HCT116 (cell line): ENCODE measurements around the gene PPP2CA. TPM values are rescaled to one million over a fixed set of nuclear protein-coding genes. Genes with fewer than 3 reads are reported as not detected.

Experiments
- ATAC-seq: fragments of 200-7000 bp; cut with Tn5 transposase; 2 replicates; pipeline ENCODE4 v1.9.1; 2020; ENCODE audit warnings: mild to moderate bottlenecking, moderate library complexity
- BruUV-seq: library from RNA; stranded (reverse); fragments of 400-500 nt; replicated peaks from 2 replicates; lab custom pipeline; 2021; lab: Mats Ljungman, UMichigan
- CTCF ChIA-PET: fragments of 300-600 bp; sonication (Branson Sonifier 250); formaldehyde crosslinking; loops from one replicate; lab custom pipeline; 2021; ENCODE audit warnings: antibody characterized with exemption; lab: Charles Lee
- POLR2A ChIA-PET: fragments of 300-600, 350-600 bp; sonication (Branson Sonifier 250); formaldehyde crosslinking; loops from one replicate; lab custom pipeline; 2021; ENCODE audit warnings: antibody characterized with exemption; lab: Charles Lee
- RAD21 ChIA-PET, 2 experiments: fragments of 300-600 bp; sonication (Branson Sonifier 250); formaldehyde crosslinking; loops; one replicate each; lab custom pipeline; 2023; ENCODE audit warnings: low total read pairs in 2 of 2; ENCODE audit not compliant: uncharacterized antibody in 2 of 2, unreplicated experiment in 2 of 2, low non-redundant PET in 1 of 2; lab: Charles Lee
- DNase-seq: peaks from one replicate; pipeline ENCODE4 v3.0.0-alpha.2; 2010; ENCODE audit warnings: low read depth, low spot score
- H2AFZ ChIP-seq: fragments of 200-600 bp; shearing (Covaris generic), sonication (generic); 2 replicates; pipeline ENCODE4 v1.6.1; 2017; ENCODE audit warnings: low read depth, mixed run types, mixed read lengths, antibody characterized with exemption, low read length; ENCODE audit not compliant: poor library complexity, severe bottlenecking
- H3K27ac ChIP-seq: 2 replicates; pipeline ENCODE4 v1.5.1; 2012; ENCODE audit warnings: low read depth, low read length
- H3K27me3 ChIP-seq: fragments of 200-600 bp; sonication (generic); 2 replicates; pipeline ENCODE4 v1.6.1; 2016; ENCODE audit warnings: mixed run types, low read length, mixed read lengths; ENCODE audit not compliant: insufficient read depth
- H3K36me3 ChIP-seq, 2 experiments: fragments of 200-500 bp in 1 of 2; fragments of 200-600 bp in 1 of 2; sonication (Bioruptor generic) in 1 of 2; sonication (generic) in 1 of 2; 2 replicates each; pipeline versions ENCODE4 v1.5.1 to v1.6.1; 2014 to 2016; ENCODE audit warnings: low read length in 2 of 2, inconsistent platforms in 1 of 2, mixed read lengths in 1 of 2, mixed run types in 1 of 2; ENCODE audit not compliant: insufficient read depth in 2 of 2, control insufficient read depth in 1 of 2
- H3K4me1 ChIP-seq, 2 experiments: fragments of 200-600 bp in 1 of 2; sonication (generic) in 1 of 2; 2 replicates each; pipeline versions ENCODE4 v1.5.1 to v1.6.1; 2012 to 2017; ENCODE audit warnings: low read length in 2 of 2, inconsistent platforms in 1 of 2, mild to moderate bottlenecking in 1 of 2, mixed read lengths in 1 of 2, mixed run types in 1 of 2, moderate library complexity in 1 of 2; ENCODE audit not compliant: insufficient read depth in 2 of 2, control insufficient read depth in 1 of 2
- H3K4me2 ChIP-seq: fragments of 200-600 bp; sonication (generic); 2 replicates; pipeline ENCODE4 v1.6.1; 2017; ENCODE audit warnings: mixed run types, low read length, mixed read lengths
- H3K4me3 ChIP-seq, 2 experiments: fragments of 200-600 bp in 1 of 2; sonication (generic) in 1 of 2; replicated peaks in 1 of 2; 2 replicates each; pipeline ENCODE4 v1.5.1; 2011 to 2016; ENCODE audit warnings: low read length in 2 of 2, control low read depth in 1 of 2, low read depth in 1 of 2, mild to moderate bottlenecking in 1 of 2, mixed read lengths in 1 of 2, mixed run types in 1 of 2
- H3K79me2 ChIP-seq: fragments of 200-600 bp; sonication (generic); 2 replicates; pipeline ENCODE4 v1.6.1; 2017; ENCODE audit warnings: mild to moderate bottlenecking, mixed run types, low read length, moderate library complexity, mixed read lengths; ENCODE audit not compliant: insufficient read depth
- H3K9ac ChIP-seq: fragments of 200-600 bp; sonication (generic); 2 replicates; pipeline ENCODE4 v1.6.1; 2016; ENCODE audit warnings: low read length, mixed read lengths
- H3K9me2 ChIP-seq: fragments of 200-600 bp; sonication (generic), shearing (Covaris generic); 2 replicates; pipeline ENCODE4 v1.6.1; 2017; ENCODE audit warnings: mixed run types, mild to moderate bottlenecking, moderate library complexity; ENCODE audit not compliant: insufficient read depth
- H3K9me3 ChIP-seq, 2 experiments: fragments of 200-500 bp in 1 of 2; fragments of 200-600 bp in 1 of 2; sonication (Bioruptor generic) in 1 of 2; sonication (generic) in 1 of 2; 2 replicates each; pipeline ENCODE4 v1.6.1; 2014 to 2017; ENCODE audit warnings: low read length in 2 of 2, mixed read lengths in 2 of 2, inconsistent platforms in 1 of 2, low read depth in 1 of 2, mild to moderate bottlenecking in 1 of 2, mixed run types in 1 of 2, moderate library complexity in 1 of 2; ENCODE audit not compliant: control insufficient read depth in 1 of 2, insufficient read depth in 1 of 2
- H4K20me1 ChIP-seq: fragments of 200-600 bp; sonication (generic), shearing (Covaris generic); 2 replicates; pipeline ENCODE4 v1.6.1; 2017; ENCODE audit warnings: mixed run types, mild to moderate bottlenecking, moderate library complexity; ENCODE audit not compliant: insufficient read depth
- EGR1 ChIP-seq: IDR thresholded peaks from 2 replicates; pipeline ENCODE4 v1.6.1; 2012; ENCODE audit warnings: low read depth
- ELF1 ChIP-seq: IDR thresholded peaks from 2 replicates; pipeline ENCODE4 v1.6.1; 2012; ENCODE audit warnings: low read depth, borderline replicate concordance
- FOSL1 ChIP-seq: IDR thresholded peaks from 2 replicates; pipeline ENCODE4 v1.6.1; 2012; ENCODE audit warnings: low read depth
- RAD21 ChIP-seq: IDR thresholded peaks from 2 replicates; pipeline ENCODE4 v1.6.1; 2012; ENCODE audit warnings: low read depth, mild to moderate bottlenecking
- ZFX ChIP-seq: fragments of 450-650 bp; IDR thresholded peaks from 2 replicates; pipeline ENCODE4 v1.6.1; 2017
- intact Hi-C: fragments of 100-400 bp; cut with micrococcal nuclease; formaldehyde crosslinking; loops from 2 replicates; pipeline ENCODE4 v1.10.0; 2022
- total RNA-seq: library from RNA; stranded (reverse); gene quantifications from one replicate; pipeline ENCODE4 v1.2.1, GENCODE V29; 2021; ENCODE audit not compliant: unreplicated experiment
- TF ChIP-seq, protein P1 (sequence below): IDR thresholded peaks from 2 replicates; pipeline ENCODE4 v1.6.1; 2012; ENCODE audit warnings: low read depth
- TF ChIP-seq, protein P2 (sequence below): IDR thresholded peaks from 2 replicates; pipeline ENCODE4 v1.6.1; 2012
- TF ChIP-seq, protein P3 (sequence below), 3 experiments: fragments of 200-600 bp in 1 of 3; sonication (generic) in 1 of 3; IDR thresholded peaks in 2 of 3; conservative IDR thresholded peaks in 1 of 3; 2 replicates each; pipeline ENCODE4 v1.5.1; 2012 to 2017; ENCODE audit warnings: low read depth in 2 of 3, low read length in 2 of 3, antibody characterized with exemption in 1 of 3, borderline replicate concordance in 1 of 3, control low read depth in 1 of 3, mild to moderate bottlenecking in 1 of 3, mixed read lengths in 1 of 3, mixed run types in 1 of 3, moderate library complexity in 1 of 3; ENCODE audit not compliant: insufficient read depth in 1 of 3
- TF ChIP-seq, protein P4 (sequence below): IDR thresholded peaks from 2 replicates; pipeline ENCODE4 v1.6.1; 2011; ENCODE audit warnings: mild to moderate bottlenecking, low read length, moderate library complexity; ENCODE audit not compliant: insufficient replicate concordance; ENCODE audit errors: extremely low read depth

PPP2CA gene
- total RNA-seq, 1 experiment from 2014 or later = 167 TPM

DNA sequence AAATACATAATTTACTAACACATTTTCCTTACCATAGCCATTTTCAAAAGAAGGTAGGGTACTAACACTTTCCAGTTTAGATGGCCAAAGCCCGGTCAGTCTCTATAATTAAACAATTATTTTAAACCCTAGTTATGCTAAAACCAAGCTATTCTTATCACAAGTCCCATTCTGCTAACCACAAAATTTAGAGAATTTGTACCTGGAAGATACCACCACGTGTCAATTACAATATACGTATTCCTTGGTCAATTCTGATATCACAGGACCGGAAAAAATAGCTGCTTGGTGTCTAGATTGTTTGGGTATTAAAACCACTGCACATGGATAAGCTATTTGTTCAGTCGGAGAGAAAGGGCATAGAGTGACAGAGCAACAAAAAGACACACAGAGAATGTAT, 30.2 kb downstream of the PPP2CA start (continued):
- TF ChIP-seq, protein P1, sequence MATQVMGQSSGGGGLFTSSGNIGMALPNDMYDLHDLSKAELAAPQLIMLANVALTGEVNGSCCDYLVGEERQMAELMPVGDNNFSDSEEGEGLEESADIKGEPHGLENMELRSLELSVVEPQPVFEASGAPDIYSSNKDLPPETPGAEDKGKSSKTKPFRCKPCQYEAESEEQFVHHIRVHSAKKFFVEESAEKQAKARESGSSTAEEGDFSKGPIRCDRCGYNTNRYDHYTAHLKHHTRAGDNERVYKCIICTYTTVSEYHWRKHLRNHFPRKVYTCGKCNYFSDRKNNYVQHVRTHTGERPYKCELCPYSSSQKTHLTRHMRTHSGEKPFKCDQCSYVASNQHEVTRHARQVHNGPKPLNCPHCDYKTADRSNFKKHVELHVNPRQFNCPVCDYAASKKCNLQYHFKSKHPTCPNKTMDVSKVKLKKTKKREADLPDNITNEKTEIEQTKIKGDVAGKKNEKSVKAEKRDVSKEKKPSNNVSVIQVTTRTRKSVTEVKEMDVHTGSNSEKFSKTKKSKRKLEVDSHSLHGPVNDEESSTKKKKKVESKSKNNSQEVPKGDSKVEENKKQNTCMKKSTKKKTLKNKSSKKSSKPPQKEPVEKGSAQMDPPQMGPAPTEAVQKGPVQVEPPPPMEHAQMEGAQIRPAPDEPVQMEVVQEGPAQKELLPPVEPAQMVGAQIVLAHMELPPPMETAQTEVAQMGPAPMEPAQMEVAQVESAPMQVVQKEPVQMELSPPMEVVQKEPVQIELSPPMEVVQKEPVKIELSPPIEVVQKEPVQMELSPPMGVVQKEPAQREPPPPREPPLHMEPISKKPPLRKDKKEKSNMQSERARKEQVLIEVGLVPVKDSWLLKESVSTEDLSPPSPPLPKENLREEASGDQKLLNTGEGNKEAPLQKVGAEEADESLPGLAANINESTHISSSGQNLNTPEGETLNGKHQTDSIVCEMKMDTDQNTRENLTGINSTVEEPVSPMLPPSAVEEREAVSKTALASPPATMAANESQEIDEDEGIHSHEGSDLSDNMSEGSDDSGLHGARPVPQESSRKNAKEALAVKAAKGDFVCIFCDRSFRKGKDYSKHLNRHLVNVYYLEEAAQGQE = no peak

DNA sequence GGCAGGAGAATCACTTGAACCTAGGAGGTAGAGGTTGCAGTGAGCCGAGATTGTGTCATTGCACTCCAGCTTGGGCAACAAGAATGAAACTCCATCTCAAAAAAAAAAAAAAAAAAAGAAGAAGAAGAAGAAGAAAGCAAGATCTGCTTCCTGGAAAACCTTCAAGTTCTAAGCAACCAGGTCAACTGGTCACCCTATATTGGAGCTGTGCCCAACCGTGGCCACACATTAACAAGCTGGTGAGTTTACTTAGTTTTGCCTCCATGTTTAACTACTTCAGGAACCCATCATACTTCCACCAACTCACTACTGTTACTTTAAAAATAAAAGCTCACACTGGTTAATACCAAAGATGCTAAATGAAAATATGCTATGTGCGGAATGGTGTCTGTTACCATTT, 36.8 kb downstream of the PPP2CA start:
- H3K27me3 ChIP-seq = no peaks in the 10 kb centered on the region
- no peak overlapping the region for H3K4me3 ChIP-seq
- H3K9ac ChIP-seq = no peak overlapping the region
- no peaks in the 10 kb centered on the region for H3K9me2 ChIP-seq
- ChIA-PET CTCF (interaction anchor here (1.9 kb wide), 1 partner anchor 102 kb away, joined by 6 read pairs; no protein-coding TSS in a partner anchor), RAD21 (interaction anchor here in 1 of 2 experiments (1.0 kb wide), 1 partner anchor 100 kb away, joined by 3 read pairs; no protein-coding TSS in a partner anchor), POLR2A (no interaction called here)
- H3K9me3 ChIP-seq = no peaks in the 10 kb centered on the region
- no peak overlapping the region for H2AFZ ChIP-seq
- no peaks in the 10 kb centered on the region for H4K20me1 ChIP-seq
- no peak overlapping the region for H3K4me2 ChIP-seq
- H3K27ac ChIP-seq = no peak overlapping the region
- H3K36me3 ChIP-seq = no peaks in the 10 kb centered on the region
- TF ChIP-seq, protein P2, sequence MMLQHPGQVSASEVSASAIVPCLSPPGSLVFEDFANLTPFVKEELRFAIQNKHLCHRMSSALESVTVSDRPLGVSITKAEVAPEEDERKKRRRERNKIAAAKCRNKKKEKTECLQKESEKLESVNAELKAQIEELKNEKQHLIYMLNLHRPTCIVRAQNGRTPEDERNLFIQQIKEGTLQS = no peak
- TF ChIP-seq RAD21 = no peak
- TF ChIP-seq, protein P3, sequence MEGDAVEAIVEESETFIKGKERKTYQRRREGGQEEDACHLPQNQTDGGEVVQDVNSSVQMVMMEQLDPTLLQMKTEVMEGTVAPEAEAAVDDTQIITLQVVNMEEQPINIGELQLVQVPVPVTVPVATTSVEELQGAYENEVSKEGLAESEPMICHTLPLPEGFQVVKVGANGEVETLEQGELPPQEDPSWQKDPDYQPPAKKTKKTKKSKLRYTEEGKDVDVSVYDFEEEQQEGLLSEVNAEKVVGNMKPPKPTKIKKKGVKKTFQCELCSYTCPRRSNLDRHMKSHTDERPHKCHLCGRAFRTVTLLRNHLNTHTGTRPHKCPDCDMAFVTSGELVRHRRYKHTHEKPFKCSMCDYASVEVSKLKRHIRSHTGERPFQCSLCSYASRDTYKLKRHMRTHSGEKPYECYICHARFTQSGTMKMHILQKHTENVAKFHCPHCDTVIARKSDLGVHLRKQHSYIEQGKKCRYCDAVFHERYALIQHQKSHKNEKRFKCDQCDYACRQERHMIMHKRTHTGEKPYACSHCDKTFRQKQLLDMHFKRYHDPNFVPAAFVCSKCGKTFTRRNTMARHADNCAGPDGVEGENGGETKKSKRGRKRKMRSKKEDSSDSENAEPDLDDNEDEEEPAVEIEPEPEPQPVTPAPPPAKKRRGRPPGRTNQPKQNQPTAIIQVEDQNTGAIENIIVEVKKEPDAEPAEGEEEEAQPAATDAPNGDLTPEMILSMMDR (IDR thresholded peaks at IDR 0.05 in 2 of 3, conservative IDR thresholded peaks at IDR 0.05 in 1 of 3; ENCODE audit: borderline replicate concordance in 1 of 3, insufficient read depth in 1 of 3, low read depth in 2 of 3, low read length in 2 of 3) = no peak
- TF ChIP-seq, protein P4, sequence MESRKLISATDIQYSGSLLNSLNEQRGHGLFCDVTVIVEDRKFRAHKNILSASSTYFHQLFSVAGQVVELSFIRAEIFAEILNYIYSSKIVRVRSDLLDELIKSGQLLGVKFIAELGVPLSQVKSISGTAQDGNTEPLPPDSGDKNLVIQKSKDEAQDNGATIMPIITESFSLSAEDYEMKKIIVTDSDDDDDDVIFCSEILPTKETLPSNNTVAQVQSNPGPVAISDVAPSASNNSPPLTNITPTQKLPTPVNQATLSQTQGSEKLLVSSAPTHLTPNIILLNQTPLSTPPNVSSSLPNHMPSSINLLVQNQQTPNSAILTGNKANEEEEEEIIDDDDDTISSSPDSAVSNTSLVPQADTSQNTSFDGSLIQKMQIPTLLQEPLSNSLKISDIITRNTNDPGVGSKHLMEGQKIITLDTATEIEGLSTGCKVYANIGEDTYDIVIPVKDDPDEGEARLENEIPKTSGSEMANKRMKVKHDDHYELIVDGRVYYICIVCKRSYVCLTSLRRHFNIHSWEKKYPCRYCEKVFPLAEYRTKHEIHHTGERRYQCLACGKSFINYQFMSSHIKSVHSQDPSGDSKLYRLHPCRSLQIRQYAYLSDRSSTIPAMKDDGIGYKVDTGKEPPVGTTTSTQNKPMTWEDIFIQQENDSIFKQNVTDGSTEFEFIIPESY = no peak
- no peak for TF ChIP-seq FOSL1
- TF ChIP-seq EGR1 = no peak
- TF ChIP-seq ZFX = no peak
- TF ChIP-seq ELF1 = no peak
- intact Hi-C loops = loop anchor here (10.0 kb wide), 1 partner anchor 396 kb away; no protein-coding TSS in a partner anchor
- no TSS peak for BruUV-seq
- ATAC-seq = no peak
- no peak for DNase-seq
- H3K4me1 ChIP-seq = no peaks in the 10 kb centered on the region
- H3K79me2 ChIP-seq = no peaks in the 10 kb centered on the region
